Smooth muscle cell (in vitro differentiated cells): Measurements from ENCODE around the gene BNC2. TPM values are rescaled to one million over a fixed set of nuclear protein-coding genes. Genes with fewer than 3 reads are reported as not detected.

Experiments
- DNase-seq: peaks from one replicate; lab custom pipeline; 2025; ENCODE audit not compliant: unreplicated experiment; lab: John Stamatoyannopoulos, UW
- H2AFZ ChIP-seq: fragments of 200-600 bp; sonication (generic); 2 replicates; pipeline ENCODE4 v1.6.0; 2016; ENCODE audit warnings: antibody characterized with exemption, low read depth, mild to moderate bottlenecking
- H3F3A ChIP-seq: fragments of 200-600 bp; sonication (generic); 2 replicates; pipeline ENCODE4 v1.6.0; 2017; ENCODE audit warnings: antibody characterized with exemption, low read depth
- H3K27ac ChIP-seq: fragments of 200-600 bp; sonication (generic); 2 replicates; pipeline ENCODE4 v1.5.1; 2016; ENCODE audit warnings: low read depth, mild to moderate bottlenecking
- H3K27me3 ChIP-seq: fragments of 200-600 bp; sonication (generic); 2 replicates; pipeline ENCODE4 v1.6.1; 2016; ENCODE audit warnings: low read depth, mild to moderate bottlenecking
- H3K36me3 ChIP-seq: fragments of 200-600 bp; sonication (generic); 2 replicates; pipeline ENCODE4 v1.5.1; 2016; ENCODE audit warnings: low read depth
- H3K4me1 ChIP-seq: fragments of 200-600 bp; sonication (generic); 2 replicates; pipeline ENCODE4 v1.5.1; 2016; ENCODE audit warnings: low read depth
- H3K4me2 ChIP-seq: fragments of 200-600 bp; sonication (generic); 2 replicates; pipeline ENCODE4 v1.6.0; 2016; ENCODE audit warnings: mild to moderate bottlenecking
- H3K4me3 ChIP-seq: fragments of 200-600 bp; sonication (generic); 2 replicates; pipeline ENCODE4 v1.5.1; 2016; ENCODE audit warnings: mild to moderate bottlenecking
- H3K79me2 ChIP-seq: fragments of 200-600 bp; sonication (generic); 2 replicates; pipeline ENCODE4 v1.6.0; 2016; ENCODE audit warnings: low read depth, mild to moderate bottlenecking
- H3K9ac ChIP-seq: fragments of 200-600 bp; sonication (generic); 2 replicates; pipeline ENCODE4 v1.6.0; 2016; ENCODE audit warnings: low read depth
- H3K9me3 ChIP-seq: fragments of 200-600 bp; sonication (generic); replicated peaks from 2 replicates; pipeline ENCODE4 v1.5.1; 2016; ENCODE audit warnings: low read depth
- H4K20me1 ChIP-seq: fragments of 200-600 bp; sonication (generic); 2 replicates; pipeline ENCODE4 v1.6.0; 2016; ENCODE audit warnings: low read depth
- CTCF ChIP-seq: fragments of 200-600 bp; sonication (generic); IDR thresholded peaks from 2 replicates; pipeline ENCODE4 v1.5.1; 2017; ENCODE audit warnings: borderline replicate concordance, mild to moderate bottlenecking, antibody characterized with exemption; ENCODE audit not compliant: insufficient read depth, poor library complexity, severe bottlenecking
- WGBS: methylation state at CpG from one replicate; pipeline ENCODE4 v1.1.7; 2016; ENCODE audit warnings: low lambda C conversion rate; 5-methylcytosine and 5-hydroxymethylcytosine counted together
- polyA plus RNA-seq: library from polyadenylated mRNA; unstranded; fragments of >200 nt; fragmentation: Nextera tagmentation; extraction: Ambion mirVana; gene quantifications from 2 replicates; pipeline ENCODE4 v1.2.1, GENCODE V29; 2016
- total RNA-seq: library from RNA; depleted of rRNA; stranded (reverse); fragments of >200 nt; gene quantifications from 2 replicates; pipeline ENCODE4 v1.2.3, GENCODE V29; 2014

BNC2 gene
- total and polyA plus RNA-seq, 2 experiments from 2014 or later, result 11.6 to 13.5 TPM

GRCh38 chr9:16377311-16377710 is 493.2 kb downstream of the BNC2 start:
- no peak for TF ChIP-seq CTCF
- H4K20me1 ChIP-seq, result no peaks in the 10 kb centered on the region
- H3K9me3 ChIP-seq, result no peaks in the 10 kb centered on the region
- H3F3A ChIP-seq, result no peaks in the 10 kb centered on the region
- no peaks in the 10 kb centered on the region for H3K36me3 ChIP-seq
- no peaks in the 10 kb centered on the region for H3K4me1 ChIP-seq
- no peak overlapping the region for H3K9ac ChIP-seq
- 90% methylated on average over 4 of the region's 4 CpGs for WGBS
- no peaks in the 10 kb centered on the region for H3K79me2 ChIP-seq
- DNase-seq, result no peak
- no peak overlapping the region for H3K4me2 ChIP-seq
- H3K4me3 ChIP-seq, result no peak overlapping the region
- H3K27me3 ChIP-seq, result no peaks in the 10 kb centered on the region
- H2AFZ ChIP-seq, result no peak overlapping the region
- no peak overlapping the region for H3K27ac ChIP-seq

- Histone ChIP-seq H3K36me3 (no peaks in the 10 kb centered on the region), H2AFZ (no peak overlapping the region), H3K4me1 (no peaks in the 10 kb centered on the region), H3F3A (peaks cover 3% of the 10 kb centered on the region), H3K9me3 (no peaks in the 10 kb centered on the region), H3K9ac (no peak overlapping the region), H4K20me1 (no peaks in the 10 kb centered on the region), H3K4me2 (no peak overlapping the region), H3K27ac (no peak overlapping the region), H3K27me3 (no peaks in the 10 kb centered on the region), H3K79me2 (no peaks in the 10 kb centered on the region), H3K4me3 (no peak overlapping the region)
- TF ChIP-seq CTCF, result no peak
- no peak for DNase-seq
- WGBS, result 90% methylated on average over 4 of the region's 4 CpGs
These were observed 499.2 kb downstream of the BNC2 start for GRCh38 chr9:16371306-16371705.

GRCh38 chr9:16370647-16371046 is 499.8 kb downstream of the BNC2 start:
- Histone ChIP-seq H3K4me1 (no peaks in the 10 kb centered on the region), H4K20me1 (no peaks in the 10 kb centered on the region), H3K4me3 (no peak overlapping the region), H3K9me3 (no peaks in the 10 kb centered on the region), H2AFZ (no peak overlapping the region), H3K36me3 (no peaks in the 10 kb centered on the region), H3K9ac (no peak overlapping the region), H3K27ac (no peak overlapping the region), H3K4me2 (no peak overlapping the region), H3F3A (peaks cover 3% of the 10 kb centered on the region), H3K27me3 (no peaks in the 10 kb centered on the region), H3K79me2 (no peaks in the 10 kb centered on the region)
- no peak for TF ChIP-seq CTCF
- 97% methylated on average over 13 of the region's 13 CpGs for WGBS
- no peak for DNase-seq

- Histone ChIP-seq H3K9ac (no peak overlapping the region), H2AFZ (no peak overlapping the region), H3K36me3 (no peaks in the 10 kb centered on the region), H3K9me3 (no peaks in the 10 kb centered on the region), H3K79me2 (no peaks in the 10 kb centered on the region), H3K4me3 (no peak overlapping the region), H3K27ac (peak overlapping the region; percentile 80), H4K20me1 (no peaks in the 10 kb centered on the region), H3K4me1 (no peaks in the 10 kb centered on the region), H3F3A (peaks cover 3% of the 10 kb centered on the region), H3K4me2 (no peak overlapping the region), H3K27me3 (no peaks in the 10 kb centered on the region)
- TF ChIP-seq CTCF, result no peak
- 80% methylated on average over 4 of the region's 4 CpGs for WGBS
- no peak for DNase-seq
These were observed 501.0 kb downstream of the BNC2 start for GRCh38 chr9:16369427-16369826.
